Measurements from ENCODE around the gene FGF10. TPM values are rescaled to one million over a fixed set of nuclear protein-coding genes. Genes with fewer than 3 reads are reported as not detected.
A peak's percentile ranks its signal among the peaks of the same experiment; 100 is the strongest.

FGF10 gene
- total and polyA plus RNA-seq, 12 donors, result 0.18 to 2.8 (median 1.1) TPM

DNA sequence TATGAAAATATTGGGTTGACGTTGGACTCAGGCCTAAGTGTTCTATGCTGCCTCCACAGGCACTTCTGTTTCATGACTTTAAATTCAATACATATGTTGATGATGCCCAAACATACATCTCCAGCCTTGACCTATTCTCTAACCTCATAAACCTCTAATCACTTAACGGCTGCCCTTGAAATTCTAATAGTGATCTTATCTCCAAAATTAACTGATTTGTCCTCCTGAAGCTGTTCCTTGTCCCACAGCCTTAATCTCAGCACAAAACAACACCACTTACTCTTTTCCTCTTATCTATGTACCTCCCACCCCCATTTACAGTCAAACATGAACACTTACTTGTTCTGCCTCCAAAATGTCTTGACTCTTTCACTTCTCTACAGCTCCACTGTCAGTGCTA, 43.3 kb downstream of the FGF10 start:
- no peaks in the 10 kb centered on the region for H3K4me1 ChIP-seq (replicated peaks in 1 of 2)
- WGBS, 4 donors, result 56 to 65% (median 60%) methylated on average over 2 of the region's 2 CpGs
- H3K36me3 ChIP-seq (replicated peaks in 1 of 2), result no peaks in the 10 kb centered on the region
- intact Hi-C loops (cut with DNase I), result no loop called here
- H3K27ac ChIP-seq, result no peak overlapping the region
- H3K4me3 ChIP-seq, result no peak overlapping the region
- no peaks in the 10 kb centered on the region for H3K9me3 ChIP-seq (replicated peaks in 1 of 3)
- DNase-seq, result no peak
- H3K27me3 ChIP-seq, result no peaks in the 10 kb centered on the region
- TF ChIP-seq POLR2A (IDR thresholded peaks at IDR 0.05) (no peak), CTCF (IDR thresholded peaks at IDR 0.05) (no peak)

- TF ChIP-seq CTCF (IDR thresholded peaks at IDR 0.05) (no peak), POLR2A (IDR thresholded peaks at IDR 0.05) (no peak)
- DNase-seq, result no peak
- Histone ChIP-seq H3K36me3 (replicated peaks in 1 of 2) (no peaks in the 10 kb centered on the region), H3K27ac (no peak overlapping the region), H3K4me3 (no peak overlapping the region), H3K9me3 (replicated peaks in 1 of 3) (no peaks in the 10 kb centered on the region), H3K4me1 (replicated peaks in 1 of 2) (no peaks in the 10 kb centered on the region), H3K27me3 (no peaks in the 10 kb centered on the region)
- intact Hi-C loops (cut with DNase I), result loop anchor here in 1 of 2 donors (10.0 kb wide), 1 partner anchor 602 kb away; no protein-coding TSS in a partner anchor
- 69 to 84% (median 73%) methylated on average over 2 of the region's 2 CpGs for whole genome bisulfite sequencing, 4 donors
Measured at GRCh38 chr5:44336708-44337107, 52.5 kb downstream of the FGF10 start.

GRCh38 chr5:44334622-44335021, 54.6 kb downstream of the FGF10 start:
- intact Hi-C loops (cut with DNase I), result loop anchor here in 1 of 2 donors (10.0 kb wide), 1 partner anchor 600 kb away; no protein-coding TSS in a partner anchor
- Histone ChIP-seq H3K36me3 (replicated peaks in 1 of 2) (no peaks in the 10 kb centered on the region), H3K9me3 (replicated peaks in 1 of 3) (no peaks in the 10 kb centered on the region), H3K4me3 (no peak overlapping the region), H3K4me1 (replicated peaks in 1 of 2) (no peaks in the 10 kb centered on the region), H3K27ac (no peak overlapping the region), H3K27me3 (no peaks in the 10 kb centered on the region)
- TF ChIP-seq CTCF (IDR thresholded peaks at IDR 0.05) (no peak), POLR2A (IDR thresholded peaks at IDR 0.05) (no peak)
- no peak for DNase-seq
- WGBS, 4 donors, result 69 to 98% (median 87%) methylated on average over 1 of the region's 1 CpG

GRCh38 chr5:44332285-44332971, 56.8 kb downstream of the FGF10 start:
- 18 to 38% (median 26%) methylated on average over 3 of the region's 3 CpGs for whole genome bisulfite sequencing, 4 donors
- TF ChIP-seq CTCF (IDR thresholded peaks at IDR 0.05), result peak; percentile 40 to 63 (median 52)
- TF ChIP-seq POLR2A (IDR thresholded peaks at IDR 0.05), result no peak
- no peaks in the 10 kb centered on the region for H3K4me1 ChIP-seq (replicated peaks in 1 of 2)
- DNase-seq, result no peak
- H3K27ac ChIP-seq, result no peak overlapping the region
- H3K27me3 ChIP-seq, result no peaks in the 10 kb centered on the region
- no peak overlapping the region for H3K4me3 ChIP-seq
- no peaks in the 10 kb centered on the region for H3K36me3 ChIP-seq (replicated peaks in 1 of 2)
- intact Hi-C loops (cut with DNase I), result loop anchor here in 1 of 2 donors (10.0 kb wide), 1 partner anchor 598 kb away; no protein-coding TSS in a partner anchor
- no peaks in the 10 kb centered on the region for H3K9me3 ChIP-seq (replicated peaks in 1 of 3)
